Spleen (tissue), 7 donors: ENCODE results near the gene FILIP1L.

ENCODE experiments used
- CTCF ChIP-seq, 11 experiments: fragments of 200-600 bp in 7 of 11; fragments of 450-650 bp in 4 of 11; sonication (generic) in 4 of 11; IDR thresholded peaks in 8 of 11; conservative IDR thresholded peaks in 3 of 11; 1 replicate in 7 of 11; 2 replicates in 4 of 11; pipeline versions ENCODE4 v1.4.0 to v1.8.0; 2016 to 2021; ENCODE audit warnings: antibody characterized with exemption in 11 of 11, inconsistent platforms in 4 of 11, mild to moderate bottlenecking in 1 of 11
- POLR2A ChIP-seq, 3 donors: fragments of 450-650 bp; IDR thresholded peaks; one replicate each; pipeline ENCODE4 v1.5.1; 2017; ENCODE audit warnings: antibody characterized with exemption in 3 of 3, mild to moderate bottlenecking in 1 of 3
- POLR2AphosphoS5 ChIP-seq, 3 donors: sonication (generic); formaldehyde crosslinking; IDR thresholded peaks; one replicate each; pipeline ENCODE4 v1.5.1; 2017; ENCODE audit warnings: antibody characterized with exemption in 3 of 3
- donor health status: DM: no; HTN: no; CAD: no; lungs with moderate emphysema.
- donor health status: DM: no; HTN: no; CAD: no.
- donor health status: DM: no; HTN: no; CAD: no.

- no peak for TF ChIP-seq CTCF (IDR thresholded peaks at IDR 0.05 in 8 of 11, conservative IDR thresholded peaks at IDR 0.05 in 3 of 11)
- TF ChIP-seq POLR2AphosphoS5 (IDR thresholded peaks at IDR 0.05) = no peak
- no peak for TF ChIP-seq POLR2A (IDR thresholded peaks at IDR 0.05)
Observed at GRCh38 chr3:99941211-99941610, 173.1 kb downstream of the FILIP1L start.
